Activated CD8-positive, alpha-beta memory T cell treated with anti-CD3 and anti-CD28 coated beads, Interleukin-2, amount 10 ng/mL, durations not matched to agents 7 days and 5 days (primary cell): ENCODE results near the gene ESPL1. TPM values are rescaled to one million over a fixed set of nuclear protein-coding genes. Genes with fewer than 3 reads are reported as not detected.
A peak's percentile ranks its signal among the peaks of the same experiment; 100 is the strongest.

ENCODE experiments used
- ATAC-seq: fragments of 150-1000 bp; cut with Tn5 transposase; one replicate; pipeline ENCODE4 v1.10.0; 2021; ENCODE audit warnings: moderate library complexity
- CTCF ChIA-PET: fragments of 350-600 bp; sonication (Branson Sonifier 250); formaldehyde crosslinking; loops from one replicate; lab custom pipeline; 2021; ENCODE audit warnings: antibody characterized with exemption; lab: Charles Lee
- DNase-seq: peaks from one replicate; pipeline ENCODE4 v3.0.0-alpha.2; 2020
- H3K27ac Mint-ChIP-seq: one replicate; pipeline ENCODE4 v1.8.0; 2021; ENCODE audit warnings: mild to moderate bottlenecking, mixed read lengths
- H3K27me3 Mint-ChIP-seq: one replicate; pipeline ENCODE4 v1.8.0; 2021; ENCODE audit warnings: mixed read lengths
- H3K36me3 Mint-ChIP-seq: one replicate; pipeline ENCODE4 v1.8.0; 2021; ENCODE audit warnings: mild to moderate bottlenecking, mixed read lengths
- H3K4me1 Mint-ChIP-seq: one replicate; pipeline ENCODE4 v1.8.0; 2021; ENCODE audit warnings: mixed read lengths
- H3K4me3 Mint-ChIP-seq: one replicate; pipeline ENCODE4 v1.8.0; 2021; ENCODE audit warnings: mild to moderate bottlenecking, moderate library complexity, mixed read lengths
- H3K9me3 Mint-ChIP-seq: one replicate; pipeline ENCODE4 v1.8.0; 2022; ENCODE audit warnings: low read depth, mixed read lengths
- total RNA-seq, 2 experiments: library from RNA; stranded (reverse); gene quantifications; one replicate each; pipeline ENCODE4 v1.2.3, GENCODE V29; 2021

ESPL1 gene
- total RNA-seq, 2 experiments from 2014 or later: 99.0 to 137 TPM

DNA sequence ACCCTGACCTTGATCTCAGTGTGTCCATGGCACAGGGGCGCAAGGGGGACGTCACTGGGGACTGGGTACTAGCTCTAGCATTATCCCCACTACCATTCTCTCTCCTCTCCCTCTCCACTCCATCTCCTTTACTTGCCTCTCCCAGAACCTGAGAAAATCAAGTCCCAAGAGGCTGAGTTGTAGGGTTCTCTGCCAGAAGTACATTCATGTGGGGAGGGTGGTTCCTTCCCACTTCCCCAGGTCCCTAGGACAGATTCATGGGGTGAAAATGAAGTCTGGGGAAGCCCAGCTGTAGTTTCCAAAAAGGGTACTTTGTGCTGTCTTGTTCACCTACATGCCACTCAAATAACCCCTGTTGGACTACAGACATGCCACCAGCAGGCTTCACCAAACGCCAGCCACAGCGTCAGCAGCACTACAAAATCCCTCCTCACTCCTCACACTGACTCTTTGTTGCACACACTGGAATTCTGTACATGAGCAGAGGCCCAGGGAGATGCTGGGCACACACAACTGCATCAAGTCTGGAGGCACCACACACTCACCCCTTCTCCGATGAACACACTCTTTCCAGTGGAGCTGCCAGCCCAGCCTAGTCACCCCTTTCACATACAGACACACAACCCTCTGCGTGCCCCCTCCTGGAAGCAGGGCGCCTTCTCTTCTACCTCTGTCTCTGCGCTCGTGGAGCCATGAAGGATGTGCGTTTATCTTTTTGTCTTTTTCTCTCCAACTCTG, 43.0 kb upstream of the ESPL1 start:
- CTCF ChIA-PET: interaction anchor here (1.1 to 16.0 kb wide), 3 partner anchors 18 to 26 kb away, joined by 4 to 164 read pairs (median 4); partner anchors contain the start of gene ITGB7
- Mint-ChIP-seq H3K27ac (peak overlapping the region; percentile 10), H3K4me3 (no peak overlapping the region), H3K27me3 (no peaks in the 10 kb centered on the region), H3K4me1 (peaks cover 40% of the 10 kb centered on the region), H3K9me3 (no peaks in the 10 kb centered on the region), H3K36me3 (no peaks in the 10 kb centered on the region)
- no peak for DNase-seq
- no peak for ATAC-seq

DNA sequence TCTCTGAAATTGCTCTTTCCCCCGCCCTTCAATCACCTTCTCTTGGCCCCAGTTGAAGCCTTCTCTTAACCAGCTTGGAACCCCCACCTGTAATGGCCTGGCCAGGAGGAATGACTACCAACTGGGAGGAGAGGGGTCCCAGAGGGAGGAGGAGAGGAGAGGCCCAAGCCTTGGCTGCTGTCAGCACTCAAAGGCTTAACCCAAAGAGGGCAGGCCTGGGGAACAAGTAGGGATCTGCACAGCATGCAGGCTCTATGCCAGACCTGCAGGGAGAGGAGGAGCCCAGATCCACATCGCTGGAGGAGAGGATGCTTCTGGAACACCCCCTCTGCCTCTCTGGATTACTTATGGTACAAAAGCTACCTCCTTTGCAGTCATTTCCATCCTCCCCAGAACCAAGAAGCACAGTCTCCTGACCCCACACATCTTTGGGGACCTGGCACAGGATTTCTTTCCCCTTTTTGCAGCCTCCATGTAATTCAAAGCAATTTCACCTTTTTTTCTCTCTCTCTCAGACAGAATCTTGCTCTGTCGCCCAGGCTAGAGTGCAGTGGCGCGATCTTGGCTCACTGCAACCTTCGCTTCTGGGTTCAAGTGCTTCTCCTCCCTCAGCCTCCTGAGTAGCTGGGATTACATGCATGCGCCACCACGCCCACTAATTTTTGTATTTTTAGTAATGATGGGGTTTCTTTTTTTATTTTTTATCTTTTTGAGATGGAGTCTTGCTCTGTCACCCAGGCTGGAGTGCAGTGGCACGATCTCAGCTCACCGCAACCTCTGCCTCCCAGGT, 42.3 kb upstream of the ESPL1 start:
- DNase-seq (no peak), ATAC-seq (no peak)
- no peaks in the 10 kb centered on the region for H3K36me3 Mint-ChIP-seq
- no peaks in the 10 kb centered on the region for H3K27me3 Mint-ChIP-seq
- CTCF ChIA-PET: interaction anchor here (1.8 to 16.0 kb wide), 2 partner anchors 18 to 26 kb away, joined by 4 to 164 read pairs; partner anchors contain the start of gene ITGB7
- peaks cover 38% of the 10 kb centered on the region for H3K4me1 Mint-ChIP-seq
- H3K4me3 Mint-ChIP-seq: no peak overlapping the region
- no peaks in the 10 kb centered on the region for H3K9me3 Mint-ChIP-seq
- H3K27ac Mint-ChIP-seq: no peak overlapping the region

DNA sequence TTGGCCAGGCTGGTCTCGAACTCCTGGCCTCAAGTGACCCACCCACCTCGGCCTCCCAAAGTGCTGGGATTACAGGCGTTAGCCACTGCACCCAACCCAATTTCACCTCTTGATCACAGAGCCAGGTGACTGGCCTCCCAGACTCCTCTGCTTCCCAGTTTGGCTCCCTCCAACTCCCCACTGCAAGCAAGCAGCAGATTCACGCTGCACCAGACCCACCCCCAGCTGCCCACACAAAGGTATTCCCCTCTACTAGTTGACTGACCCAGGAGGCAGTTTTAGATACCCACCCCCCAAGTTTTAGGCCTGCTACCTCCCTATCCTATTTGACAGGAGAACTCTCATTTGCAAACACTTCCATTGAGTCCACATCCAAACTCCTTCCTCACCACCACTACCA, 41.3 kb upstream of the ESPL1 start:
- CTCF ChIA-PET: interaction anchor here (16.0 kb wide), 1 partner anchor 19 kb away, joined by 164 read pairs; the partner anchor contains the start of gene ITGB7
- DNase-seq (no peak), ATAC-seq (no peak)
- Mint-ChIP-seq H3K27ac (no peak overlapping the region), H3K27me3 (no peaks in the 10 kb centered on the region), H3K9me3 (no peaks in the 10 kb centered on the region), H3K36me3 (no peaks in the 10 kb centered on the region), H3K4me1 (peaks cover 39% of the 10 kb centered on the region), H3K4me3 (no peak overlapping the region)

DNA sequence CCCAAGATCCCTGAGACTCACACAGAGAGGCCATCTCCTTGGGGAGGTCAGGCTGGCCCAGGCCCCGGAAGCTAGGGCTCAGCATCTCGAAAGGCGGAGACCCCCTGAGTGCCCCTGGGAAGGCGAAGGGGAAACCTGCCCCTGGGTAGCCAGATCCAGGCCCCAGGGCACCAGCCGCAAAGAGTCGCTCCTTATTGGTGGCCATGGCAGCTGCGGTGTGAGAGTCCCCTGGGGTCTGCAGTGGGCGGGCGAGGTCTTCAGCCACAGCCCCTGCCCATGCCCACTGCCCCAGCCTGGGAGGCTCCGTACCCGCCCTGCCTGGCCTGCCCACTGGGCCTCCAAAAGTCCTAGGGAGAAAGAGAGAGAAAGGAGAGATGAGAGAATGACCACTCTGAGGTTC, 40.8 kb upstream of the ESPL1 start:
- H3K4me1 Mint-ChIP-seq: peaks cover 35% of the 10 kb centered on the region
- H3K36me3 Mint-ChIP-seq: no peaks in the 10 kb centered on the region
- no peak for ATAC-seq
- H3K27me3 Mint-ChIP-seq: no peaks in the 10 kb centered on the region
- no peak for DNase-seq
- no peak overlapping the region for H3K27ac Mint-ChIP-seq
- CTCF ChIA-PET: no interaction called here
- no peak overlapping the region for H3K4me3 Mint-ChIP-seq
- H3K9me3 Mint-ChIP-seq: no peaks in the 10 kb centered on the region

DNA sequence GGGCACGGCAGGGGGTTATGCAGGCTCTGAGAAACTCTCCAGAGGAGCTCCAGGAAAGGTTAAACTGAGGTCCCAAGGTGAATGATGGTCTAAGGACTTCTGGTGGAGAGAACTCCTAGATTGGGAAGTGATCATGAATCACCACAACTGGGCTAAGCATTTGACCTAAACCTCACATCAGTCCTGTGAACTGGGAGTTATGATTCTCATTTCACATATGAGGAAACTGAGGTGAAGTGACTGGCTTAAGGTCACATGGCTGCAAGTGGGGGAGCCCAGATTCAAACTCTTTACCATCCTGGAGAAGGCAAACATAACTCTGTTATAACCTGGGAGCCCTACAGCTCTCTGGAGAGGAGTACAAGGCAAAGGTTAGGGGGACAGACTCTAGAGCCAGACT, 40.3 kb upstream of the ESPL1 start:
- H3K4me1 Mint-ChIP-seq: peaks cover 35% of the 10 kb centered on the region
- H3K27ac Mint-ChIP-seq: no peak overlapping the region
- no peaks in the 10 kb centered on the region for H3K27me3 Mint-ChIP-seq
- no peak overlapping the region for H3K4me3 Mint-ChIP-seq
- ATAC-seq (no peak), DNase-seq (no peak)
- CTCF ChIA-PET: interaction anchor here (1.3 kb wide), 1 partner anchor 9 kb away, joined by 4 read pairs; no protein-coding TSS in a partner anchor
- no peaks in the 10 kb centered on the region for H3K9me3 Mint-ChIP-seq
- no peaks in the 10 kb centered on the region for H3K36me3 Mint-ChIP-seq

DNA sequence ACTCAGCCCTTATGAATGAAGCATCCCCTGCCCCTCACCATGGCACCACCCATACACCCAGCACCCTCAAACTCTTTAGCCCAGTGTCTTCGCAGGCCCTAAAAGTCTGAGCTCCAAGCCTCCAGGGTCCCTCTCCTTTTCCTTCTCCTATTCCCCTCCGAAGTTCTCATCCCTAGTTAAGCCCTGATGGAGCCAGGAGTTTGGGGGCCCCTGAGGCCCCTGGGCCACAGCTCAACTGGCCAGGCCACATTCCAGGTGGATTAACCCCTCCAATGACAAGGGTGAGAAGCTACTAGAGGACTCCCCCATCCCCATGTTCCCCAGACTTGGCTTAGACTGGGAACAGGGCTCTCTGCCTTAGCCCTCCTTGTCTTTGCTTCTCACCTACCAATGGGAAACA, 38.6 kb upstream of the ESPL1 start:
- ATAC-seq (no peak), DNase-seq (no peak)
- H3K4me1 Mint-ChIP-seq: peaks cover 34% of the 10 kb centered on the region
- H3K36me3 Mint-ChIP-seq: no peaks in the 10 kb centered on the region
- H3K27me3 Mint-ChIP-seq: no peaks in the 10 kb centered on the region
- H3K27ac Mint-ChIP-seq: no peak overlapping the region
- H3K9me3 Mint-ChIP-seq: no peaks in the 10 kb centered on the region
- H3K4me3 Mint-ChIP-seq: no peak overlapping the region
- CTCF ChIA-PET: interaction anchor here (0.8 to 1.3 kb wide), 4 partner anchors 10 to 92 kb away, joined by 3 to 5 read pairs (median 4); partner anchors contain the start of gene AAAS

DNA sequence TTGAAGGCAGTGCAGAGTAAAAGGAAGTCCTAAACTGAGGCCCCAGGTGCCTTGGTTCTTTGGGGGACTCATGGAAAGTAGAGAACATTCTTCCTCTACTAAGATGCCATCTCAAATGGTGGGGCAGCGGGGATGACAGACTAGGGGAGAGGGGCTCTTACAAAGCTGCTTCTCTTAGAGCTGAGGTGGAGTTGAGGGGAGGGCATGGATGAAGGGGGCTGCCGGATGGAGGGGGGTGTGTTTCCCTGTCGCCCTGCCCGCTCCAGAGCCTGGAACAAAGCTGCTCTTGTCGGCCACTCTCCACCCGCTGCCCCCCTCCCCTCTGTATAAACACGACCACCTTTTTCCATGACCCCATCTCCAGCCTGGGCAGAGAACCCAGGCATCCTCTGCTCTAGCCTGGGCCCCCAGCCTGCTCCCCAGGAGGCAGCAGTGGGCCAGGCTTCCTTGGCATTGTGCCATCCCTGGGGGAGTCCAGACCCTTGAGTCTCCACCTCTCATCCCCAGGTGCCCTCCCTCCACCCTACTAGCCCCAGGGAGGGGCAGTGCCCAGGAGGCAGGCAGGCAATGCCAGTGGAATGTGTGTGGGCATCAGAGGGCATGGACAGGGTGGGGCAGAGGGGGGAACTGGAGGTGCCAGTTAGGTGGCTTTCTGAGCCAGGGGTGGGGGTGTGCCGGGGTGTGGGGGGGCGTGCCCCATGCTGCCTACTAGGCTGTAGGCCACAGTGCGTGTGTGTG, 37.8 kb upstream of the ESPL1 start:
- Mint-ChIP-seq H3K4me3 (no peak overlapping the region), H3K27me3 (no peaks in the 10 kb centered on the region), H3K4me1 (peaks cover 31% of the 10 kb centered on the region), H3K27ac (no peak overlapping the region), H3K36me3 (no peaks in the 10 kb centered on the region), H3K9me3 (no peaks in the 10 kb centered on the region)
- CTCF ChIA-PET: interaction anchor here (1.1 to 1.6 kb wide), 5 partner anchors 11 to 21 kb away, joined by 3 to 6 read pairs (median 3); no protein-coding TSS in a partner anchor
- DNase-seq (no peak), ATAC-seq (no peak)

DNA sequence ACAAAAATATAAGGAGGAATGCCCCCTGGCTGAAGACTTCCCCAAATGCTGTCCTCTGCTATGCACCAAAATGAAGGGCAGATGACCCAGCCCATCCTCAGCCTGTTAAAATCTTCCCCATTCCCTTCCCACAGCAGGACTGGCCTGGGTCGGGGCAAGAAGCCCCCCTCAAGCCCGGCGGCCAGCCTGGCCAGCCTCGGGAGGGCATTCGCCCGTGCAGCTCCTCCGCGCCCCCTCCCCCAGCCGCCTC, 36.5 kb upstream of the ESPL1 start:
- CTCF ChIA-PET: interaction anchor here (1.1 to 1.6 kb wide), 4 partner anchors 12 to 25 kb away, joined by 3 to 6 read pairs (median 3); partner anchors contain the start of gene ITGB7
- Mint-ChIP-seq H3K4me3 (peak overlapping the region; percentile 29), H3K4me1 (peaks cover 41% of the 10 kb centered on the region), H3K9me3 (no peaks in the 10 kb centered on the region), H3K27ac (no peak overlapping the region), H3K27me3 (no peaks in the 10 kb centered on the region), H3K36me3 (no peaks in the 10 kb centered on the region)
- ATAC-seq: no peak
- DNase-seq: no peak

DNA sequence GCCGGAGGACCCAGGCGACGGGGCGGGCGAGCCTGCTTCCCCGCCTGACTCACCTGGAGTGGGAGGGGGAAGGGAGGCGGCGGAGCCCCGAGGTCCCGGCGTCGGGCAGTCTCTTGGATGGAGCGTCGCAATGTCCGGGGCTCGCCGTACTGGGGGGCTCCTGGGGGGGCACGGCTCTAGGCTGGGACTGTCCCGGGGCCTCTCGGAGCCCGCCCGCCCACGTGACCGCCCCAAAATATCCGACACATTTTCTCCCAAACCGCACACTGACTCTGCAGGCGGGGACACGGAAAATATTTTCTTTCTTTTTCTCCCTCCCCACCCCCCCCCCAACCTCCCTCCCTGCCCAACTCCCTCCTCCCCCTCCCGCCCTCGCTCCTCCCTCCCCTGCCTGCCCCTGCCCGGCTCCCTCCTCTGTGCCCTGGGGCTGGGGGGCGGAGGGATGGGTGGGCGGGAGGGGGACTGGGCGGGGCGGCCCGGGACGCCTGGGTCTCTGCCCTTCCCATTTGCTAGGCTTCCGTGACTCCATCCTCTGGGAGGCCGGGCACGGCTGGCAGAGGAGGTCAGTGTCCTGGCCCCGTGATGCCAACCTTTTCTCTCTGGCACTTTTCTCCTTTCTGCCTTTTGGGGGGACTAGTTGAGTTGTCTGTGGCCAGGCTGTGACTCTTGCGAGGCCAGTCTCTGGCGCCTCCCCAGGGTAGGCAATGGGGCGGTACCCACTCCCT, 36.0 kb upstream of the ESPL1 start, which contains the start of gene RARG:
Gene RARG (minus strand): TSS at position 289 of the 725 bp plus-strand sequence. CDS start 4,664 bp downstream, outside the sequence.
- H3K36me3 Mint-ChIP-seq: no peaks in the 10 kb centered on the region
- peak within 1 kb of the TSS; percentile 73 for H3K4me3 Mint-ChIP-seq
- no peaks in the 10 kb centered on the region for H3K9me3 Mint-ChIP-seq
- ATAC-seq (peak; percentile 85), DNase-seq (peak; percentile 78)
- CTCF ChIA-PET: interaction anchor here (1.1 to 2.3 kb wide), 6 partner anchors 13 to 89 kb away, joined by 3 to 6 read pairs (median 3); partner anchors contain the start of genes AAAS and ITGB7
- peaks cover 44% of the 10 kb centered on the region for H3K4me1 Mint-ChIP-seq
- peak within 1 kb of the TSS; percentile 58 for H3K27ac Mint-ChIP-seq
- no peaks in the 10 kb centered on the region for H3K27me3 Mint-ChIP-seq

DNA sequence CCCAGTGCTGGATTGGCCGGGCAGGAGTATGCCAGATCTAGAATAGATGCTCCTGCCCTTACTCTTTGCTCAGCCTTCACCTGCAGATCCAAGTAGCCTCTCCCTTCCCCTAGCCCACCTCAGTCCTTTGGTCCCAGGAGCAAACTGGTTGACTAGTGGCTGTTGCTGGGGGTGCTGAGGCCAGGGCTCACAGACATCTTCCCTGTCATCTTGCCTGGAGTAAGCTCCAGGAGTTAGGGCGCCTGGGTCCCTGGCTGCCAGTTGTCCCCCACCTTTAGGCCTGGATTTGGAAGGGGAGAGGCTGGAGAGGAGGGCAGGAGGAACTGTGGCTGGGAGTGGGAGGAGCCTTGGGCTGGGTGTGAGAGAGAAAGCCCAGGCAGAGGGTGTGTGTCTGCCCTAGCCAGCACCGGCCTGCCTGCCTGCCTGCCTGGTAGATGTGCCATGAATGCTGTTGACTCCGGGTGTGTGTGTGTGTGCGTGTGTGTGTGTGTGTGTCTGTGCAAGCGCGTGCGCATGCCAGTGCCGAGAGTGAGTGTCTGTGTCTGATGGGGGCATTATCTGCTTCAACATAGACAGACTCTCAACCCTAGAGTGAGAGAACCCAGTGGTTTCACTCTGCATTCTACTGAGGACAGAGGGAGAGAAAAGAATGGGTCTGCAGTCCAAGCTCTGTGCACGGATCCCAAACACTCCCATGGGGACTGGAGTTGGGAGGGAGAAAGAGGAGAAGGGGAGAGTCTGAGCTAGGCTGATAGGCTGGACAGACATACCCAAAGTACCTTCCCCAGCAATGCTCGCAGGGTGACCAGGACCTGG, 35.2 kb upstream of the ESPL1 start:
- CTCF ChIA-PET: interaction anchor here (0.6 to 2.3 kb wide), 5 partner anchors 17 to 113 kb away, joined by 3 to 6 read pairs (median 3); partner anchors contain the start of genes AAAS and ESPL1
- peak overlapping the region; percentile 58 for H3K27ac Mint-ChIP-seq
- peak overlapping the region; percentile 73 for H3K4me3 Mint-ChIP-seq
- ATAC-seq (peak; percentile 56), DNase-seq (no peak)
- peaks cover 49% of the 10 kb centered on the region for H3K4me1 Mint-ChIP-seq
- no peaks in the 10 kb centered on the region for H3K36me3 Mint-ChIP-seq
- H3K27me3 Mint-ChIP-seq: no peaks in the 10 kb centered on the region
- no peaks in the 10 kb centered on the region for H3K9me3 Mint-ChIP-seq

DNA sequence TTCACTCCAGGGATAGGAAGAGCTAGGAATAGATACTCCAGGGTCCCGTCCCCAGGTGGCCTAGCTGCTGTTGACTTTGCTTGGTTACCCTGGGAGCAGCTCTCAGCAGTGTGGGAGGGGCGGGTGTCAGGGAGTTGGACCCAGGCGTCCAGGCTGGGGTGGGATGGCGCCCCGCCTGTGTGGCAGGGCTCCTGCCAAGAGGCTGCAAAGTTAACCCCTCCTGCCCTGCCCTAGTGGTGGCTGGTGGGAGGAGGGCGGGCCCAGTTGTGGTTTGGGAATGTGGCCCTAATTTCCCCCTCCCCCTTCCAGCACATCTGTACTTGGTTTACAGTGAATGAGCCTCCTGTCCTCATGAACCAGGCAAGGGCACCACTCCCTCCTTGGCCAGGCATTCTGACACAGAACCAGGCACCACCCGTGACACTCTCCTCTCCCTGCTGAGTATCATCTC, 34.4 kb upstream of the ESPL1 start:
- Mint-ChIP-seq H3K4me3 (peak overlapping the region; percentile 4), H3K27ac (no peak overlapping the region), H3K4me1 (peaks cover 49% of the 10 kb centered on the region), H3K27me3 (no peaks in the 10 kb centered on the region), H3K36me3 (no peaks in the 10 kb centered on the region), H3K9me3 (no peaks in the 10 kb centered on the region)
- ATAC-seq: no peak
- DNase-seq: no peak
- CTCF ChIA-PET: interaction anchor here (0.9 to 2.3 kb wide), 4 partner anchors 18 to 112 kb away, joined by 3 to 6 read pairs (median 3); partner anchors contain the start of gene AAAS
